Endothelial cell of coronary artery (primary cell): Measurements from ENCODE around the gene TSPAN1. TPM values are rescaled to one million over a fixed set of nuclear protein-coding genes. Genes with fewer than 3 reads are reported as not detected.

Experiments used
- total RNA-seq: library from RNA; depleted of rRNA; stranded (reverse); fragments of >200 nt; gene quantifications from 2 replicates; pipeline ENCODE4 v1.2.3, GENCODE V29; 2014

TSPAN1 gene
- total RNA-seq: 0.45 and 0.56 TPM in 2 replicates

GRCh38 chr1:46174448-46175231 is at the start of gene TSPAN1:
TSPAN1 (plus strand) TSS chr1:46175087; CDS start chr1:46181108, 6,021 bp downstream.

GRCh38 chr1:46132529-46133180 is 42.2 kb upstream of the TSPAN1 start, which contains the start of gene PIK3R3:
PIK3R3 (minus strand) TSS chr1:46132629; CDS start chr1:46131952, 677 bp downstream.

GRCh38 chr1:46176211-46176865 is 1.5 kb downstream of the TSPAN1 start, which contains the start of gene P3R3URF:
P3R3URF (minus strand) TSS chr1:46176488; CDS start chr1:46176471, 17 bp downstream.

GRCh38 chr1:46197964-46198811 is 23.3 kb downstream of the TSPAN1 start, which contains the start of gene POMGNT1:
POMGNT1 (minus strand) TSS chr1:46198434; CDS start chr1:46197821, 613 bp downstream.

Other genes starting within 250 kb of the TSPAN1 start
- gene PIK3R3, start 42.5 kb upstream of the TSPAN1 start, total RNA-seq: 7.0 and 17.9 TPM in 2 replicates
- gene P3R3URF, start 1.4 kb downstream of the TSPAN1 start, total RNA-seq: not detected in 2 replicates
- 29.3 and 48.8 TPM in 2 replicates for gene POMGNT1, start 23.3 kb downstream of the TSPAN1 start, total RNA-seq
- gene LURAP1, start 28.2 kb downstream of the TSPAN1 start, total RNA-seq: 0.81 and 3.6 TPM in 2 replicates
- 2.4 and 3.8 TPM in 2 replicates for gene RAD54L, start 72.7 kb downstream of the TSPAN1 start, total RNA-seq
- gene LRRC41, start 128.5 kb downstream of the TSPAN1 start, total RNA-seq: 45.4 and 60.4 TPM in 2 replicates
- 781 and 845 TPM in 2 replicates for gene UQCRH, start 128.6 kb downstream of the TSPAN1 start, total RNA-seq
- gene NSUN4, start 165.7 kb downstream of the TSPAN1 start, total RNA-seq: 11.5 and 16.3 TPM in 2 replicates
- gene FAAH, start 219.2 kb downstream of the TSPAN1 start, total RNA-seq: 0.27 and 0.75 TPM in 2 replicates